Measurements from ENCODE around the gene CSNK1G2. TPM values are rescaled to one million over a fixed set of nuclear protein-coding genes. Genes with fewer than 3 reads are reported as not detected.
"Not testable (repeated sequence)": the region's sequence is repeated elsewhere in the genome, so short reads cannot be mapped to it uniquely, and the experiment has no call there.

CSNK1G2 gene
- total RNA-seq, 1 experiment from 2014 or later, result 23.2 TPM

GRCh38 chr19:1988464-1988863 lies 47.5 kb downstream of the CSNK1G2 start:
- not testable (repeated sequence) for DNase-seq (ENCODE audit: low spot score)

- DNase-seq (ENCODE audit: low spot score), result no peak
Measured at GRCh38 chr19:1989513-1990229, 48.7 kb downstream of the CSNK1G2 start.

GRCh38 chr19:1990230-1991017 lies 49.5 kb downstream of the CSNK1G2 start:
- no peak for DNase-seq (ENCODE audit: low spot score)

- no peak for DNase-seq (ENCODE audit: low spot score)
Measured at GRCh38 chr19:1991018-1991913, 50.3 kb downstream of the CSNK1G2 start.

GRCh38 chr19:1992759-1993260 lies 51.8 kb downstream of the CSNK1G2 start:
- no peak for DNase-seq (ENCODE audit: low spot score)

- DNase-seq (ENCODE audit: low spot score), result no peak
Measured at GRCh38 chr19:1997353-1998233, 56.6 kb downstream of the CSNK1G2 start.

GRCh38 chr19:1998712-1999708 lies 58.0 kb downstream of the CSNK1G2 start:
- no peak for DNase-seq (ENCODE audit: low spot score)

GRCh38 chr19:1999856-2000515 lies 59.0 kb downstream of the CSNK1G2 start:
- no peak for DNase-seq (ENCODE audit: low spot score)

- no peak for DNase-seq (ENCODE audit: low spot score)
Measured at GRCh38 chr19:2003874-2004273, 62.9 kb downstream of the CSNK1G2 start.

- no peak for DNase-seq (ENCODE audit: low spot score)
Measured at GRCh38 chr19:2010135-2010668, 69.2 kb downstream of the CSNK1G2 start.

- DNase-seq (ENCODE audit: low spot score), result no peak
Measured at GRCh38 chr19:2011169-2011568, 70.2 kb downstream of the CSNK1G2 start.

GRCh38 chr19:2012941-2013682 lies 72.1 kb downstream of the CSNK1G2 start:
- DNase-seq (ENCODE audit: low spot score), result no peak

GRCh38 chr19:2013683-2013961 lies 72.7 kb downstream of the CSNK1G2 start:
- no peak for DNase-seq (ENCODE audit: low spot score)

GRCh38 chr19:2014131-2014571 lies 73.2 kb downstream of the CSNK1G2 start:
- DNase-seq (ENCODE audit: low spot score), result no peak

- no peak for DNase-seq (ENCODE audit: low spot score)
Measured at GRCh38 chr19:2014731-2015607, 74.0 kb downstream of the CSNK1G2 start.

- DNase-seq (ENCODE audit: low spot score), result peak; percentile 39
Measured at GRCh38 chr19:2015608-2015950, 74.6 kb downstream of the CSNK1G2 start, which contains the start of gene BTBD2. TSS of gene BTBD2 (minus strand) at chr19:2015714. CDS start at chr19:2015703, 11 bp downstream.

All from H4 (cell line).